ENCODE data around the gene PTPRT. TPM values are rescaled to one million over a fixed set of nuclear protein-coding genes. Genes with fewer than 3 reads are reported as not detected.

PTPRT gene
- total and polyA plus RNA-seq, 2 of the 4 experiments (the other 2 are of a cell fraction): not detected

DNA sequence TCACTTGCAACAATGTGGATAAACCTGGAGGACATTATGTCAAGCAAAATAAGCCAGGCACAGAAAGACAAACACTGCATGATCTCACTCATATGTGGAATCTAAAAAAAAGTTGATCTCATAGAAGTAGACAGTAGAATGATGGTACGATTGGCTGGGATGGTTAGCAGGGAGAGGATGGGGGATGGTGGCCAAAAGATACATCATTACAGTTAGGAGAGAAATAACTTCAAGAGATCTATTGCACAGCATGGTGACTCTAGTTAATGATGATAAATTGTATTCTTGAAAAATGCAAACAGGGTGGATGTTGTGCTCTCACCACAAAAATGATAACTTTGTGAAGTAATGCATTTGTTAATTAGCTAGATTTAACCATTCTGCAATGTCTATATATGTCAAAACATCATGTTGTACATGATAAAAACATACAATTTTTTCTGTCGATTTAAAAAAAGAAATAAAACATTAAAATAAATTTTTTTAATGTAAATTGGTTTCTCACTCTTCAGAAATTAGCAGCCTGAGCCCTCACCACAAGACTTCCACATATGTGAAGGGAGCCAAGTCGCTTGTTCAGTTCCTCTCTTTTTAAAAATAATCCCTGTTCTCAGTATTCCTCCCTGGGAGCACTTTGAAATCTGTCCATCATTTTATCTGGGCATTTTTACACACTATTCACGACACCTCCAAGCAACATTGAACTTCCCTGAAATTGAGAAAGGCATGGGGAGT, 34.2 kb downstream of the PTPRT start:
- H3K56ac ChIP-seq (ENCODE audit: extremely low read depth, insufficient read depth, low read length): no peak overlapping the region
- H2BK20ac ChIP-seq (ENCODE audit: low read depth, low read length): no peak overlapping the region
- no peak overlapping the region for H3K4me2 ChIP-seq (ENCODE audit: low read depth, low read length)
- no peak overlapping the region for H2BK120ac ChIP-seq (ENCODE audit: low read depth, low read length)
- H2BK15ac ChIP-seq (ENCODE audit: low read depth, low read length): no peak overlapping the region
- H3K79me1 ChIP-seq (ENCODE audit: low read depth in 1 of 2, low read length in 2 of 2): no peaks in the 10 kb centered on the region
- H3K4ac ChIP-seq (ENCODE audit: low read depth, low read length): no peak overlapping the region
- peaks cover 10% of the 10 kb centered on the region for H3K9me3 ChIP-seq (ENCODE audit: control insufficient read depth, insufficient read depth, low read length)
- H3K23ac ChIP-seq (ENCODE audit: low read depth, low read length): no peak overlapping the region
- no peak overlapping the region for H2AFZ ChIP-seq (replicated peaks; ENCODE audit: low read length, poor library complexity)
- H3K14ac ChIP-seq (replicated peaks; ENCODE audit: low read depth, low read length): no peak overlapping the region
- H3K27ac ChIP-seq (ENCODE audit: insufficient read depth, low read length): no peak overlapping the region
- DNase-seq: no peak
- intact Hi-C loops (cut with micrococcal nuclease) (no loop called here), dilution Hi-C loops (cut with HindIII; ENCODE audit: low sequenced_read_pairs, unreplicated experiment) (no loop called here), in situ Hi-C loops (cut with MboI; ENCODE audit: low sequenced_read_pairs) (no loop called here)
- H3K9me1 ChIP-seq (ENCODE audit: insufficient read depth, low read length): no peaks in the 10 kb centered on the region
- H2AK5ac ChIP-seq (ENCODE audit: low read depth, low read length): no peak overlapping the region
- ChIA-PET CTCF (no interaction called here), POLR2A (ENCODE audit: unreplicated experiment) (no interaction called here)
- H4K5ac ChIP-seq (ENCODE audit: low read depth, low read length): no peak overlapping the region
- H4K8ac ChIP-seq (ENCODE audit: low read depth in 2 of 2, low read length in 2 of 2): no peak overlapping the region
- BruUV-seq (replicated peaks): no TSS peak
- H4K20me1 ChIP-seq (ENCODE audit: insufficient read depth, low read length): no peaks in the 10 kb centered on the region
- no peak overlapping the region for H3K4me3 ChIP-seq (ENCODE audit: insufficient read depth, low read depth, low read length)
- no peak overlapping the region for H4K91ac ChIP-seq (ENCODE audit: insufficient read depth, low read depth, low read length)
- H2BK5ac ChIP-seq (ENCODE audit: low read depth, low read length, poor library complexity, severe bottlenecking): no peak overlapping the region
- no peak overlapping the region for H3K18ac ChIP-seq (ENCODE audit: low read depth, low read length)
- TF ChIP-seq MXI1 (IDR thresholded peaks at IDR 0.05; ENCODE audit: borderline replicate concordance, low read depth, low read length): no peak
- TF ChIP-seq CEBPB (IDR thresholded peaks at IDR 0.05; ENCODE audit: low read depth, low read length): no peak
- TF ChIP-seq, protein P1, sequence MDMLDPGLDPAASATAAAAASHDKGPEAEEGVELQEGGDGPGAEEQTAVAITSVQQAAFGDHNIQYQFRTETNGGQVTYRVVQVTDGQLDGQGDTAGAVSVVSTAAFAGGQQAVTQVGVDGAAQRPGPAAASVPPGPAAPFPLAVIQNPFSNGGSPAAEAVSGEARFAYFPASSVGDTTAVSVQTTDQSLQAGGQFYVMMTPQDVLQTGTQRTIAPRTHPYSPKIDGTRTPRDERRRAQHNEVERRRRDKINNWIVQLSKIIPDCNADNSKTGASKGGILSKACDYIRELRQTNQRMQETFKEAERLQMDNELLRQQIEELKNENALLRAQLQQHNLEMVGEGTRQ (IDR thresholded peaks at IDR 0.05; ENCODE audit: low read depth, low read length): no peak
- no peak for TF ChIP-seq FOS (IDR thresholded peaks at IDR 0.05; ENCODE audit: low read depth, low read length)
- TF ChIP-seq, protein P2, sequence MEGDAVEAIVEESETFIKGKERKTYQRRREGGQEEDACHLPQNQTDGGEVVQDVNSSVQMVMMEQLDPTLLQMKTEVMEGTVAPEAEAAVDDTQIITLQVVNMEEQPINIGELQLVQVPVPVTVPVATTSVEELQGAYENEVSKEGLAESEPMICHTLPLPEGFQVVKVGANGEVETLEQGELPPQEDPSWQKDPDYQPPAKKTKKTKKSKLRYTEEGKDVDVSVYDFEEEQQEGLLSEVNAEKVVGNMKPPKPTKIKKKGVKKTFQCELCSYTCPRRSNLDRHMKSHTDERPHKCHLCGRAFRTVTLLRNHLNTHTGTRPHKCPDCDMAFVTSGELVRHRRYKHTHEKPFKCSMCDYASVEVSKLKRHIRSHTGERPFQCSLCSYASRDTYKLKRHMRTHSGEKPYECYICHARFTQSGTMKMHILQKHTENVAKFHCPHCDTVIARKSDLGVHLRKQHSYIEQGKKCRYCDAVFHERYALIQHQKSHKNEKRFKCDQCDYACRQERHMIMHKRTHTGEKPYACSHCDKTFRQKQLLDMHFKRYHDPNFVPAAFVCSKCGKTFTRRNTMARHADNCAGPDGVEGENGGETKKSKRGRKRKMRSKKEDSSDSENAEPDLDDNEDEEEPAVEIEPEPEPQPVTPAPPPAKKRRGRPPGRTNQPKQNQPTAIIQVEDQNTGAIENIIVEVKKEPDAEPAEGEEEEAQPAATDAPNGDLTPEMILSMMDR (conservative IDR thresholded peaks at IDR 0.05; ENCODE audit: low read depth, low read length): no peak
- no peak for TF ChIP-seq RFX5 (IDR thresholded peaks at IDR 0.05; ENCODE audit: low read depth, low read length)
- TF ChIP-seq MAFK (IDR thresholded peaks at IDR 0.05; ENCODE audit: low read depth, low read length): no peak
- TF ChIP-seq RCOR1 (IDR thresholded peaks at IDR 0.05; ENCODE audit: insufficient replicate concordance, low read length): no peak
- TF ChIP-seq, protein P3, sequence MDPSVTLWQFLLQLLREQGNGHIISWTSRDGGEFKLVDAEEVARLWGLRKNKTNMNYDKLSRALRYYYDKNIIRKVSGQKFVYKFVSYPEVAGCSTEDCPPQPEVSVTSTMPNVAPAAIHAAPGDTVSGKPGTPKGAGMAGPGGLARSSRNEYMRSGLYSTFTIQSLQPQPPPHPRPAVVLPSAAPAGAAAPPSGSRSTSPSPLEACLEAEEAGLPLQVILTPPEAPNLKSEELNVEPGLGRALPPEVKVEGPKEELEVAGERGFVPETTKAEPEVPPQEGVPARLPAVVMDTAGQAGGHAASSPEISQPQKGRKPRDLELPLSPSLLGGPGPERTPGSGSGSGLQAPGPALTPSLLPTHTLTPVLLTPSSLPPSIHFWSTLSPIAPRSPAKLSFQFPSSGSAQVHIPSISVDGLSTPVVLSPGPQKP (IDR thresholded peaks at IDR 0.05; ENCODE audit: borderline replicate concordance, low read depth, low read length): no peak
- no peak for TF ChIP-seq POLR2A (IDR thresholded peaks at IDR 0.05; ENCODE audit: low read depth, low read length)
- WGBS, 2 experiments (ENCODE audit: extremely low coverage in 2 of 2, insufficient read length in 1 of 2): no CpG with 5 or more reads among the region's 4 CpGs
- no peaks in the 10 kb centered on the region for H3K4me1 ChIP-seq (ENCODE audit: control insufficient read depth, insufficient read depth, low read length)
- H2AK9ac ChIP-seq (replicated peaks; ENCODE audit: low read depth, low read length, poor library complexity): no peak overlapping the region
- H3K9ac ChIP-seq (ENCODE audit: low read depth, low read length): no peak overlapping the region
- H3K36me3 ChIP-seq (ENCODE audit: control insufficient read depth, insufficient read depth, low read length): no peaks in the 10 kb centered on the region
- H3K27me3 ChIP-seq (ENCODE audit: control insufficient read depth, insufficient read depth, low read length): no peaks in the 10 kb centered on the region
- ATAC-seq (ENCODE audit: low read depth): no peak

All from IMR-90 (cell line).